ENCODE data around the gene PCDHGA4. TPM values are rescaled to one million over a fixed set of nuclear protein-coding genes. Genes with fewer than 3 reads are reported as not detected.
"Not testable (repeated sequence)": the region's sequence is repeated elsewhere in the genome, so short reads cannot be mapped to it uniquely, and the experiment has no call there.

The PCDHGA4 gene
- total and polyA plus RNA-seq, 7 experiments from 2014 or later, result 0.11 to 0.63 (median 0.19) TPM; not detected in 2

DNA sequence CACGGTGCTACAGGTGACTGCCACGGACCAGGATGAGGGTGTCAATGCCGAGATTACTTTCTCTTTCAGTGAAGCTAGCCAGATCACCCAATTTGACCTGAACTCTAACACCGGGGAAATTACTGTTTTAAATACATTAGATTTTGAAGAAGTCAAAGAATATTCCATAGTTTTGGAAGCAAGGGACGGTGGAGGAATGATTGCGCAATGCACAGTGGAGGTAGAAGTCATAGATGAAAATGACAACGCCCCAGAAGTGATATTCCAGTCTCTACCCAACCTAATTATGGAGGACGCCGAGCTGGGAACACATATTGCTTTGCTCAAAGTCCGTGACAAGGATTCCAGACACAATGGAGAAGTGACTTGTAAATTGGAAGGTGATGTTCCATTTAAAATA is 33.8 kb downstream of the PCDHGA4 start:
- no peak overlapping the region for H3K27ac Mint-ChIP-seq
- peaks cover 29 to 85% (median 79%) of the 10 kb centered on the region in 5 donors for H3K27me3 Mint-ChIP-seq
- Histone ChIP-seq H3K9me3 (ENCODE audit: control insufficient read depth in 2 of 3, low read length in 3 of 3) (peaks cover 0 to 45% (median 0%) of the 10 kb centered on the region in 3 experiments), H3K27ac (ENCODE audit: low read depth, low read length) (no peak overlapping the region), H3K4me3 (ENCODE audit: low read length) (no peak overlapping the region), H3K27me3 (ENCODE audit: control insufficient read depth in 2 of 2, insufficient read depth in 2 of 2, low read length in 2 of 2) (peaks cover 4 to 14% of the 10 kb centered on the region in 2 donors), H3K36me3 (ENCODE audit: control insufficient read depth in 2 of 3, insufficient read depth in 3 of 3, low read length in 3 of 3) (no peaks in the 10 kb centered on the region), H3K4me1 (ENCODE audit: control insufficient read depth in 2 of 2, insufficient read depth in 2 of 2, low read length in 2 of 2) (no peaks in the 10 kb centered on the region)
- ATAC-seq (no peak), DNase-seq (no peak)
- ChIA-PET CTCF (no interaction called here), POLR2A (no interaction called here)
- intact Hi-C loops (cut with micrococcal nuclease), result no loop called here
- H3K4me1 Mint-ChIP-seq, result peaks cover 0 to 3% (median 0%) of the 10 kb centered on the region in 7 donors
- peaks cover 5 to 35% (median 10%) of the 10 kb centered on the region in 5 donors for H3K36me3 Mint-ChIP-seq
- H3K4me3 Mint-ChIP-seq, result peak overlapping the region in 1 of 10 donors; percentile 27
- peaks cover 0 to 90% (median 57%) of the 10 kb centered on the region in 11 donors for H3K9me3 Mint-ChIP-seq

DNA sequence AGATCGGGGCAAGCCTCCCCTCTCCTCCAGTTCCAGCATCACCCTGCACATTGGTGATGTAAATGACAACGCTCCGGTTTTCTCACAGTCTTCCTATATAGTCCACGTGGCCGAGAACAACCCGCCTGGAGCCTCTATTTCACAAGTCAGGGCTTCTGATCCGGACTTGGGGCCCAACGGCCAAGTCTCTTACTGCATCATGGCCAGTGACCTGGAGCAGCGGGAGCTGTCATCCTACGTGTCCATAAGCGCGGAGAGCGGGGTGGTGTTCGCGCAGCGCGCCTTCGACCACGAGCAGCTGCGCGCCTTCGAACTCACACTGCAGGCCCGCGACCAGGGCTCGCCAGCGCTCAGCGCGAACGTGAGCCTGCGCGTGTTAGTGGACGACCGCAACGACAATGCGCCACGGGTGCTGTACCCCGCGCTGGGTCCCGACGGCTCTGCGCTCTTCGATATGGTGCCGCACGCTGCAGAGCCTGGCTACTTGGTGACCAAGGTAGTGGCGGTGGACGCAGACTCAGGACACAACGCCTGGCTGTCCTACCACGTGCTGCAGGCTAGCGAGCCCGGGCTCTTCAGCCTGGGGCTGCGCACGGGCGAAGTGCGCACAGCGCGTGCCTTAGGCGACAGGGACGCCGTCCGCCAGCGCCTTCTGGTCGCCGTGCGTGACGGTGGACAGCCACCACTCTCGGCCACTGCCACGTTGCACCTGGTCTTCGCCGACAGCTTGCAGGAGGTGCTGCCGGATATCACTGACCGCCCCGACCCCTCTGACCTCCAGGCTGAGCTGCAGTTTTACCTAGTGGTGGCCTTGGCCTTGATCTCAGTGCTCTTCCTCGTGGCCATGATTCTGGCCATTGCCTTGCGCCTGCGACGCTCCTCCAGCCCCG is 34.6 kb downstream of the PCDHGA4 start:
- POLR2A ChIA-PET, result no interaction called here
- no peak for ATAC-seq
- H3K4me3 ChIP-seq (ENCODE audit: low read length), result no peak overlapping the region

DNA sequence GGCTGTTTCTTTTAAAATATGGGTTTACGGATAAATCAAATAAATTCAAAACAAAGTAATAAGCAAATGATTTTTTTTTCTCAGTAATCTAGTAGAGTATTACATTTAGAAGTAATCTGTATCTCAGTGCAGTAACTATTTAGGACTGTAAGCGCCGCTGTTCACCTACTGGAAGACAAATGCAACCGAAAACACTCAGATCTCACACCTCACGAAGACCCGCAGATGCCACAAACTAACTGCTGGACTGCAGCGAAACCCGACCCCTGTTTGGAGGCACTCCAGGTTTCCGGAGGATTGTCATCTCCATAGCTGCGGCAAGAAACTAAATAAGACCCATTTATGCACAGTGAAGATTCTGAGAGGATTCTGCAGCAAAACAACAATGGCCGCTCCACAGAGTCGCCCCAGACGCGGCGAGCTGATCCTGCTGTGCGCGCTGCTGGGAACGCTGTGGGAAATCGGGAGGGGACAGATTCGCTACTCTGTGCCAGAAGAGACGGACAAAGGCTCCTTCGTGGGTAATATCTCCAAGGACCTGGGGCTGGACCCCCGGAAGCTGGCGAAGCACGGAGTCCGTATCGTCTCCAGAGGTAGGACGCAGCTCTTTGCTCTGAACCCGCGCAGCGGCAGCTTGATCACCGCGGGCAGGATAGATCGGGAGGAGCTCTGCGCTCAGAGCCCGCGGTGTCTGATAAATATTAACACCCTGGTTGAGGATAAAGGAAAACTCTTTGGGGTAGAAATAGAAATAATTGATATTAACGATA is 37.8 kb downstream of the PCDHGA4 start, which contains the start of gene PCDHGA8:
PCDHGA8 (plus strand) TSS at position 205 of the 770 bp plus-strand sequence; CDS start at position 386, 181 bp downstream.
- peaks cover 0 to 3% (median 0%) of the 10 kb centered on the region in 7 donors for H3K4me1 Mint-ChIP-seq
- Histone ChIP-seq H3K4me1 (ENCODE audit: control insufficient read depth in 2 of 2, insufficient read depth in 2 of 2, low read length in 2 of 2) (no peaks in the 10 kb centered on the region), H3K9me3 (ENCODE audit: control insufficient read depth in 2 of 3, low read length in 3 of 3) (peaks cover 0 to 39% (median 0%) of the 10 kb centered on the region in 3 experiments), H3K36me3 (ENCODE audit: control insufficient read depth in 2 of 3, insufficient read depth in 3 of 3, low read length in 3 of 3) (no peaks in the 10 kb centered on the region), H3K27ac (ENCODE audit: low read depth, low read length) (no peak within 1 kb of the TSS), H3K4me3 (ENCODE audit: low read length) (no peak within 1 kb of the TSS), H3K27me3 (ENCODE audit: control insufficient read depth in 2 of 2, insufficient read depth in 2 of 2, low read length in 2 of 2) (peaks cover 4 to 12% of the 10 kb centered on the region in 2 donors)
- no peak for DNase-seq
- H3K36me3 Mint-ChIP-seq, result peaks cover 3 to 30% (median 10%) of the 10 kb centered on the region in 5 donors
- CTCF ChIA-PET, result no interaction called here
- H3K27ac Mint-ChIP-seq, result peak within 1 kb of the TSS in 1 of 9 donors; percentile 6
- peaks cover 0 to 88% (median 53%) of the 10 kb centered on the region in 11 donors for H3K9me3 Mint-ChIP-seq
- POLR2A ChIA-PET, result no interaction called here
- intact Hi-C loops (cut with micrococcal nuclease), result no loop called here
- peak within 1 kb of the TSS in 3 of 10 donors; percentile 2 to 64 (median 25) for H3K4me3 Mint-ChIP-seq
- ATAC-seq, result no peak
- peaks cover 31 to 82% (median 75%) of the 10 kb centered on the region in 5 donors for H3K27me3 Mint-ChIP-seq

More for the DNA sequence above, 34.6 kb downstream of the PCDHGA4 start:
- no peaks in the 10 kb centered on the region for H3K36me3 ChIP-seq (ENCODE audit: control insufficient read depth in 2 of 3, insufficient read depth in 3 of 3, low read length in 3 of 3)
- no peak overlapping the region for H3K27ac ChIP-seq (ENCODE audit: low read depth, low read length)
- peaks cover 0 to 90% (median 60%) of the 10 kb centered on the region in 11 donors for H3K9me3 Mint-ChIP-seq
- H3K9me3 ChIP-seq (ENCODE audit: control insufficient read depth in 2 of 3, low read length in 3 of 3), result peaks cover 0 to 45% (median 0%) of the 10 kb centered on the region in 3 experiments
- no peak for DNase-seq
- no peaks in the 10 kb centered on the region for H3K4me1 ChIP-seq (ENCODE audit: control insufficient read depth in 2 of 2, insufficient read depth in 2 of 2, low read length in 2 of 2)
- peaks cover 0 to 3% (median 0%) of the 10 kb centered on the region in 7 donors for H3K4me1 Mint-ChIP-seq
- H3K27ac Mint-ChIP-seq, result peak overlapping the region in 2 of 9 donors; percentile 55 to 77
- H3K27me3 Mint-ChIP-seq, result peaks cover 30 to 85% (median 78%) of the 10 kb centered on the region in 5 donors
- intact Hi-C loops (cut with micrococcal nuclease), result no loop called here
- peak overlapping the region in 2 of 10 donors; percentile 10 to 13 for H3K4me3 Mint-ChIP-seq
- H3K27me3 ChIP-seq (ENCODE audit: control insufficient read depth in 2 of 2, insufficient read depth in 2 of 2, low read length in 2 of 2), result peaks cover 4 to 14% of the 10 kb centered on the region in 2 donors
- CTCF ChIA-PET, result interaction anchor here (1.0 kb wide), 1 partner anchor 28 kb away, joined by 3 read pairs; the partner anchor contains the start of gene PCDHGB7
- H3K36me3 Mint-ChIP-seq, result peaks cover 5 to 41% (median 10%) of the 10 kb centered on the region in 5 donors

DNA sequence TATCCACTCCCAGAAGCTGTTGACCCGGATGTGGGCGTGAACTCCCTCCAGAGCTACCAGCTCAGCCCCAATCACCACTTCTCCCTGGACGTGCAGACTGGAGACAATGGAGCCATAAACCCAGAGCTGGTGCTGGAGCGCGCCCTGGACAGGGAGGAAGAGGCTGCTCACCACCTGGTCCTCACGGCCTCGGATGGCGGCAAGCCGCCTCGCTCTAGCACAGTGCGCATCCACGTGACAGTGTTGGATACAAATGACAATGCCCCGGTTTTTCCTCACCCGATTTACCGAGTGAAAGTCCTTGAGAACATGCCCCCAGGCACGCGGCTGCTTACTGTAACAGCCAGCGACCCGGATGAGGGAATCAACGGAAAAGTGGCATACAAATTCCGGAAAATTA is 38.4 kb downstream of the PCDHGA4 start:
- ATAC-seq (no peak), DNase-seq (no peak)
- CTCF ChIA-PET, result no interaction called here
- peaks cover 0 to 3% (median 0%) of the 10 kb centered on the region in 7 donors for H3K4me1 Mint-ChIP-seq
- peaks cover 4 to 12% of the 10 kb centered on the region in 2 donors for H3K27me3 ChIP-seq (ENCODE audit: control insufficient read depth in 2 of 2, insufficient read depth in 2 of 2, low read length in 2 of 2)
- H3K4me3 Mint-ChIP-seq, result no peak overlapping the region
- no peaks in the 10 kb centered on the region for H3K4me1 ChIP-seq (ENCODE audit: control insufficient read depth in 2 of 2, insufficient read depth in 2 of 2, low read length in 2 of 2)
- POLR2A ChIA-PET, result no interaction called here
- no peak overlapping the region for H3K27ac ChIP-seq (ENCODE audit: low read depth, low read length)
- peak overlapping the region in 1 of 9 donors; percentile 6 for H3K27ac Mint-ChIP-seq
- H3K27me3 Mint-ChIP-seq, result peaks cover 30 to 84% (median 74%) of the 10 kb centered on the region in 5 donors
- H3K36me3 Mint-ChIP-seq, result peaks cover 3 to 29% (median 10%) of the 10 kb centered on the region in 5 donors
- H3K4me3 ChIP-seq (ENCODE audit: low read length), result no peak overlapping the region
- no peaks in the 10 kb centered on the region for H3K36me3 ChIP-seq (ENCODE audit: control insufficient read depth in 2 of 3, insufficient read depth in 3 of 3, low read length in 3 of 3)
- intact Hi-C loops (cut with micrococcal nuclease), result no loop called here
- H3K9me3 Mint-ChIP-seq, result peaks cover 0 to 87% (median 51%) of the 10 kb centered on the region in 11 donors
- H3K9me3 ChIP-seq (ENCODE audit: control insufficient read depth in 2 of 3, low read length in 3 of 3), result peaks cover 0 to 38% (median 0%) of the 10 kb centered on the region in 3 experiments

DNA sequence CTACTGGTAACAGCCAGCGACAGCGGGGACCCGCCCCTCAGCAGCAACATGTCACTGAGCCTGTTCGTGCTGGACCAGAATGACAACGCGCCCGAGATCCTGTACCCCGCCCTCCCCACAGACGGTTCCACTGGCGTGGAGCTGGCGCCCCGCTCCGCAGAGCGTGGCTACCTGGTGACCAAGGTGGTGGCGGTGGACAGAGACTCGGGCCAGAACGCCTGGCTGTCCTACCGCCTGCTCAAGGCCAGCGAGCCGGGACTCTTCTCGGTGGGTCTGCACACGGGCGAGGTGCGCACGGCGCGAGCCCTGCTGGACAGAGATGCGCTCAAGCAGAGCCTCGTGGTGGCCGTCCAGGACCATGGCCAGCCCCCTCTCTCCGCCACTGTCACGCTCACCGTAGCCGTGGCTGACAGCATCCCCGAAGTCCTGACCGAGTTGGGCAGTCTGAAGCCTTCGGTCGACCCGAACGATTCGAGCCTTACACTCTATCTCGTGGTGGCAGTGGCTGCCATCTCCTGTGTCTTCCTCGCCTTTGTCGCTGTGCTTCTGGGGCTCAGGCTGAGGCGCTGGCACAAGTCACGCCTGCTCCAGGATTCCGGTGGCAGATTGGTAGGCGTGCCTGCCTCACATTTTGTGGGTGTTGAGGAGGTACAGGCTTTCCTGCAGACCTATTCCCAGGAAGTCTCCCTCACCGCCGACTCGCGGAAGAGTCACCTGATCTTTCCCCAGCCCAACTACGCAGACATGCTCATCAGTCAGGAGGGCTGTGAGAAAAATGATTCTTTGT is 39.8 kb downstream of the PCDHGA4 start:
- Mint-ChIP-seq H3K36me3 (peaks cover 2 to 27% (median 10%) of the 10 kb centered on the region in 5 donors), H3K27ac (peak overlapping the region in 1 of 9 donors; percentile 28), H3K27me3 (peaks cover 37 to 85% (median 74%) of the 10 kb centered on the region in 5 donors), H3K9me3 (peaks cover 0 to 86% (median 49%) of the 10 kb centered on the region in 11 donors)
- H3K4me1 Mint-ChIP-seq; intact Hi-C loops (cut with micrococcal nuclease); DNase-seq; H3K4me1 ChIP-seq (ENCODE audit: control insufficient read depth in 2 of 2, insufficient read depth in 2 of 2, low read length in 2 of 2); POLR2A ChIA-PET; ATAC-seq; H3K27ac ChIP-seq (ENCODE audit: low read depth, low read length); H3K4me3 ChIP-seq (ENCODE audit: low read length); H3K4me3 Mint-ChIP-seq; H3K36me3 ChIP-seq (ENCODE audit: control insufficient read depth in 2 of 3, insufficient read depth in 3 of 3, low read length in 3 of 3); CTCF ChIA-PET: not testable (repeated sequence)
- H3K27me3 ChIP-seq (ENCODE audit: control insufficient read depth in 2 of 2, insufficient read depth in 2 of 2, low read length in 2 of 2), result peaks cover 4 to 12% of the 10 kb centered on the region in 2 donors
- peaks cover 0 to 39% (median 0%) of the 10 kb centered on the region in 3 experiments for H3K9me3 ChIP-seq (ENCODE audit: control insufficient read depth in 2 of 3, low read length in 3 of 3)
